Osteoblast (primary cell): ENCODE data around the gene RBM19. TPM values are rescaled to one million over a fixed set of nuclear protein-coding genes. Genes with fewer than 3 reads are reported as not detected.

Source experiments
- DNase-seq: peaks from one replicate; pipeline ENCODE4 v3.0.0; 2011; ENCODE audit warnings: low spot score, mixed read lengths; ENCODE audit not compliant: insufficient read length; ENCODE audit errors: missing footprints
- H2AFZ ChIP-seq: 2 replicates; pipeline ENCODE4 v1.6.0; 2011; ENCODE audit warnings: mild to moderate bottlenecking, low read length
- H3K27ac ChIP-seq: 2 replicates; pipeline ENCODE4 v1.5.1; 2011; ENCODE audit warnings: mild to moderate bottlenecking, low read depth, low read length, moderate library complexity
- H3K27me3 ChIP-seq: 2 replicates; pipeline ENCODE4 v1.6.0; 2012; ENCODE audit warnings: mild to moderate bottlenecking, control low read depth, inconsistent platforms, low read length, moderate library complexity; ENCODE audit not compliant: insufficient read depth
- H3K36me3 ChIP-seq: 2 replicates; pipeline ENCODE4 v1.5.1; 2011; ENCODE audit warnings: mild to moderate bottlenecking, low read length, control low read depth, moderate library complexity; ENCODE audit not compliant: insufficient read depth
- H3K4me1 ChIP-seq: 2 replicates; pipeline ENCODE4 v1.5.1; 2011; ENCODE audit warnings: mild to moderate bottlenecking, low read length, control low read depth, moderate library complexity; ENCODE audit not compliant: insufficient read depth
- H3K4me2 ChIP-seq: 2 replicates; pipeline ENCODE4 v1.6.0; 2011; ENCODE audit warnings: mild to moderate bottlenecking, low read length; ENCODE audit not compliant: insufficient read depth
- H3K4me3 ChIP-seq: fragments of 200-600 bp; sonication (generic); 3 replicates; pipeline ENCODE4 v1.5.1; 2012; ENCODE audit warnings: mild to moderate bottlenecking, low read length, inconsistent platforms; ENCODE audit not compliant: insufficient read depth
- H3K79me2 ChIP-seq: 2 replicates; pipeline ENCODE4 v1.6.0; 2012; ENCODE audit warnings: mild to moderate bottlenecking, low read length, control low read depth, inconsistent platforms; ENCODE audit not compliant: insufficient read depth
- H3K9me3 ChIP-seq: 2 replicates; pipeline ENCODE4 v1.5.1; 2011; ENCODE audit warnings: low read depth, low read length, control low read depth
- H4K20me1 ChIP-seq: 2 replicates; pipeline ENCODE4 v1.6.0; 2012; ENCODE audit warnings: mild to moderate bottlenecking, low read length, control low read depth; ENCODE audit not compliant: insufficient read depth
- total RNA-seq: library from RNA; depleted of rRNA; stranded (reverse); fragments of >200 nt; gene quantifications from 2 replicates; pipeline ENCODE4 v1.2.3, GENCODE V29; 2012
- TF ChIP-seq, protein P1 (sequence below): IDR thresholded peaks from 2 replicates; pipeline ENCODE4 v1.5.1; 2011; ENCODE audit warnings: mild to moderate bottlenecking, low read depth, low read length, moderate library complexity; ENCODE audit errors: extremely low read depth

Gene RBM19
- total RNA-seq, 1 donor = 27.5 TPM

DNA sequence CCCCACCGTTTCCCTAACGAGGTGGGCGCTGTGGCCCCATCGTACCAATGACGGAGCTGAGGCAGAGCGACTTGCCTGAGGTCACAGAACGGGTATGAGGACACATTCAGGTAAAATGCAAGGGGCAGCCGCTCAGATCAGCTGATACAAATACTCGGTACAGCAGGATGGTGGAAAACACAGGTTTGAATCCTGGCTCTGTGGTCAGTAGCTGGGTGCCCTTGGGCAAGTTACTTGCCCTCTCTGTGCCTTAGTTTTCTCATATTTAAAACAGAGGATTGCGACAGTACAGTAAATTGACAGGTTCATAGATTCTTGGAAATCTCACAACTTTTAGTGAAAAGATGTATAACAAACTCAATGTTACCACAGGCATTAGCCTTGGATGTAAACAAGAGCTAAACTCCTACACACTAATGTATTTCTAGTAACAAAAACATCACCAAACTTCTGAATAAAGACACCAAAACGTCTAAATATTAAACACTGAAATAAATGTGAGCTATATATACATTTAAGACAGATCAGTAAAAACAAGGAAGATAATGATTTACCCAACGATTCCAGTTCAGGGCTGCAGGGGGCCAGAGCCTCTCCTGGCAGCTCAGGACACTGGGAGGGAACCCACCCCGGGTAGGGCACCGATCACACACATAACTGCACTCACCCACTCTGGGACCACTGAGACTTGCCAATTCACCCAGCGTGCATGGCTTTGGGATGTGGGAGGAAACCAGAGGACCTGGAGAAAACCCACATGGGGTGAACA lies 128.4 kb downstream of the RBM19 start:
- TF ChIP-seq, protein P1, sequence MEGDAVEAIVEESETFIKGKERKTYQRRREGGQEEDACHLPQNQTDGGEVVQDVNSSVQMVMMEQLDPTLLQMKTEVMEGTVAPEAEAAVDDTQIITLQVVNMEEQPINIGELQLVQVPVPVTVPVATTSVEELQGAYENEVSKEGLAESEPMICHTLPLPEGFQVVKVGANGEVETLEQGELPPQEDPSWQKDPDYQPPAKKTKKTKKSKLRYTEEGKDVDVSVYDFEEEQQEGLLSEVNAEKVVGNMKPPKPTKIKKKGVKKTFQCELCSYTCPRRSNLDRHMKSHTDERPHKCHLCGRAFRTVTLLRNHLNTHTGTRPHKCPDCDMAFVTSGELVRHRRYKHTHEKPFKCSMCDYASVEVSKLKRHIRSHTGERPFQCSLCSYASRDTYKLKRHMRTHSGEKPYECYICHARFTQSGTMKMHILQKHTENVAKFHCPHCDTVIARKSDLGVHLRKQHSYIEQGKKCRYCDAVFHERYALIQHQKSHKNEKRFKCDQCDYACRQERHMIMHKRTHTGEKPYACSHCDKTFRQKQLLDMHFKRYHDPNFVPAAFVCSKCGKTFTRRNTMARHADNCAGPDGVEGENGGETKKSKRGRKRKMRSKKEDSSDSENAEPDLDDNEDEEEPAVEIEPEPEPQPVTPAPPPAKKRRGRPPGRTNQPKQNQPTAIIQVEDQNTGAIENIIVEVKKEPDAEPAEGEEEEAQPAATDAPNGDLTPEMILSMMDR = peak; percentile 21
- no peak overlapping the region for H3K27ac ChIP-seq
- H3K79me2 ChIP-seq = no peaks in the 10 kb centered on the region
- H3K27me3 ChIP-seq = no peaks in the 10 kb centered on the region
- no peak for DNase-seq
- no peak overlapping the region for H3K4me2 ChIP-seq
- no peaks in the 10 kb centered on the region for H3K9me3 ChIP-seq
- no peak overlapping the region for H3K4me3 ChIP-seq
- H3K36me3 ChIP-seq = no peaks in the 10 kb centered on the region
- H2AFZ ChIP-seq = no peak overlapping the region
- no peaks in the 10 kb centered on the region for H3K4me1 ChIP-seq
- H4K20me1 ChIP-seq = peaks cover 20% of the 10 kb centered on the region

GRCh38 chr12:113837084-113837483 lies 129.0 kb downstream of the RBM19 start:
- no peaks in the 10 kb centered on the region for H3K9me3 ChIP-seq
- H2AFZ ChIP-seq = no peak overlapping the region
- no peak overlapping the region for H3K27ac ChIP-seq
- DNase-seq = no peak
- TF ChIP-seq, protein P1 = no peak
- H3K79me2 ChIP-seq = no peaks in the 10 kb centered on the region
- H3K4me1 ChIP-seq = no peaks in the 10 kb centered on the region
- H3K36me3 ChIP-seq = no peaks in the 10 kb centered on the region
- H3K4me2 ChIP-seq = no peak overlapping the region
- no peaks in the 10 kb centered on the region for H3K27me3 ChIP-seq
- H3K4me3 ChIP-seq = no peak overlapping the region
- H4K20me1 ChIP-seq = peaks cover 20% of the 10 kb centered on the region

- Histone ChIP-seq H3K27me3 (no peaks in the 10 kb centered on the region), H3K27ac (no peak overlapping the region), H3K4me2 (no peak overlapping the region), H4K20me1 (peaks cover 24% of the 10 kb centered on the region), H3K36me3 (no peaks in the 10 kb centered on the region), H3K4me3 (no peak overlapping the region), H3K79me2 (no peaks in the 10 kb centered on the region), H3K4me1 (peaks cover 11% of the 10 kb centered on the region), H3K9me3 (no peaks in the 10 kb centered on the region), H2AFZ (no peak overlapping the region)
- TF ChIP-seq, protein P1 = no peak
- no peak for DNase-seq
Measured at GRCh38 chr12:113835896-113836295, 130.2 kb downstream of the RBM19 start.

DNA sequence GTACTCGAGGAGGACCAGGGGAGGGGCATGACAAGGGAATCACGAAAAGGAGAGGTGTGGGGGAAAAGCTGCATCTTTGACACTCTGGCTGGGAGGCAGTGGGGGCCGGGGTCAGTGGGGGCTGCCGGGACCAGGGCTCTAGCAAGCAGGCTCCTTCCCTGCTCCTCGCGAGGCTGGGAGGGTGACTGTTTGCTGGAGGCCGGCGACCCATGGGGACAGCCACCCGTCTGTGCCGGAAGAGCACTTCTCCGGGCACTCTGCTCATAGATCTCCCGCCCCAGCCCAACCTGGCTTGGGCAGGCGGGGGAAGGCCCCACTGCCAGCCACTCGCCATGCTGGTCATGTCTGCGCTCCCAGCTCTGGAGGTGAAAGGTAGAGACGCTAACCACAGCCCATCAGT lies 130.7 kb downstream of the RBM19 start:
- H3K27ac ChIP-seq = no peak overlapping the region
- H3K27me3 ChIP-seq = no peaks in the 10 kb centered on the region
- H4K20me1 ChIP-seq = peaks cover 28% of the 10 kb centered on the region
- no peaks in the 10 kb centered on the region for H3K9me3 ChIP-seq
- H3K4me3 ChIP-seq = no peak overlapping the region
- peaks cover 15% of the 10 kb centered on the region for H3K4me1 ChIP-seq
- no peak for DNase-seq
- TF ChIP-seq, protein P1 = no peak
- no peak overlapping the region for H2AFZ ChIP-seq
- H3K4me2 ChIP-seq = no peak overlapping the region
- H3K79me2 ChIP-seq = no peaks in the 10 kb centered on the region
- H3K36me3 ChIP-seq = no peaks in the 10 kb centered on the region
